Measurements from ENCODE around the gene PITX1.

Gene PITX1

DNA sequence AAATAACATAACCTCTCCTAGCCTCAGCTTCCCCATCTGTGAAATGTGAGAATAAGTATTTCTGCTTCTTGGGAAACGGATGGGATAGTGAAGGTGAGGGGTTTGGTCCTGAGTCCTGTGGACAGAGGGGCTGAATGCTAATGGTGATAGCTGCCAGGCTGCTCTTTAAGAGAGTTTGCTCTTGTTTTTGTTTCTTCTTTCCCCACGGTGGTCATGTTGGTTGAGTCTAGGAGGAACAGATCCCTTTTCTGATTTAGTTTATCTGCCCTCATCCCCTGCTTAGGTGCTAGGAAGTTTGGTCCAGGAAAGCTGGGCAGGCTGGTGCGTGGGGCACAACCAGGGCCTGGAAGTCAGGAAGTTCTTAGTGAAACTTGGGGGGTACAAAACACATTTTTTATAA lies 7.7 kb upstream of the PITX1 start:
- DNase-seq (ENCODE audit: low read depth): no peak

DNA sequence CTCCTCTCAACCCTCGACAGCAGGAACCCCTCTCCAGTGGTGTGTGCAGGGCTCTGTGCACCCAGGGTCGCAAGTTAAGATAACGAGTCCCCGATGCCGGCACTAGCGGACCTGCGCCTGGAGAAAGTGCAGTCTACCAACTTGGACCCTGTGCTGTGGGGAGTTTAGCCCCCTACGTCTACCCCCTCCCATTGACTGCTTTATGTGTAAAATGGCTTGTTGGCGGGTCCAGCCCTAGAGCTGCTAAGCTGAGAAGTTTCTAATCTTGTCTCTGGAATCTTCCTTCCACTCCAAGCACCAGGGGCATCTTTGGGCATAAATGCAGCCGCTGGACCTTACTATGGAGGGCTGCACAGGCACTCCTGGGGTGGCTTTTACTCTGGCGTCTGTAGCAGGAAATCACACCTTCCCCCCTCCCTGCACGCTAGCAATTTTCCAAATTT lies 7.1 kb upstream of the PITX1 start:
- no peak for DNase-seq (ENCODE audit: low read depth)

DNA sequence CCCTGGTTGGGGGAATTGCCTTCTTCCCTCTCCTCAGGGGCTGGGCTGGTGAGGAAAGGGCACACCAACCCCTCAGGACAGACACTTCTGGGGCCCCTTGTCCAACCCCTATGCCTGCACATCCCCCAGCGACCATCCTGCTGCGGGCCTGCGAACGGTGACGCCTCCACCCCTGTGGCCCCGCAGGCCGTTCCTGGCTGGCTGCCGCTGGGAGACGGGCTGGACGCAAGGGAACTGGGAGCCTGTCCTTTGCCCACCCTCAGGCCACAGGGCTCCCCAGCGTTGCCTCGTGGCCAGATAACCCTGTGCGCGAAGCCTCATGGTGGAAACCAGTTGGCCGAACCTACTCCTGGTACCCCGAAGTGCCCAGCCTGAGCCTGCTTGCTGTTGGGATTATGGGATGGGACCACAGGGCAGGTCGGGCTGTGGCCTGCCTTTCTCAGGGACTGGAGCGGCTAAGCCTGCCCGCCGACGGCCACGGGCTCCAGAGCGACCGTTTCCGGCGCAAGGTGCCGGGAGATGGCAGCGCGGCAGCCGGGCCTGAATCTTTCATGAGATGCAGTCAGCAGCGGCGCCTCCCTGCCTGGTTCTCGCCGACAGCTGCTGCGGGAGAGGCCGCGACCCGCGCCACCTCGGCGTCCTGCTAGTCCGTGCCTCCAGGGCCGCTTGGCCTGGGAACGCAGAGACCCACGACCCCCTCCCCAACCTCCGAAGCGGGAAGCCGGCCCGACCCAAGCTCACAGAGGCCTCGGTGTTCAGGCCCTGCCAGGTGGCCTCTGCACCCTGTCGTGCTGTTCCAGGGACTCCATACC lies 6.5 kb upstream of the PITX1 start:
- DNase-seq (ENCODE audit: low read depth): no peak

DNA sequence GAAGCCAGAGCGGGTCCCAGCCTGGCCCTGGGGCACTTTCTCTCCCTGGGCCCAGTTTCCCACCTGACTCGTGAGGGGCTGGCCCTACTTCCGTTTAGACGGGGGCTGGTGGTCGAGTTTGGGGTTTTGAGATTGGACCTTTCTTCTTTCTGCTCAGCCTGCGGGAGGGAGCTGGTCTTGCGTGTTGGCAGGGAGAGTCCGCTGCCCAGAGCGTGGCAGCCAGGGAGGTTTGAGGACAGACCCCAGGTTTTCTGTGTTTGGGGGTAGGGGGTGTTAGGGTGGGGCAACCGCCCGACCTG lies 6.0 kb upstream of the PITX1 start:
- no peak for DNase-seq (ENCODE audit: low read depth)

DNA sequence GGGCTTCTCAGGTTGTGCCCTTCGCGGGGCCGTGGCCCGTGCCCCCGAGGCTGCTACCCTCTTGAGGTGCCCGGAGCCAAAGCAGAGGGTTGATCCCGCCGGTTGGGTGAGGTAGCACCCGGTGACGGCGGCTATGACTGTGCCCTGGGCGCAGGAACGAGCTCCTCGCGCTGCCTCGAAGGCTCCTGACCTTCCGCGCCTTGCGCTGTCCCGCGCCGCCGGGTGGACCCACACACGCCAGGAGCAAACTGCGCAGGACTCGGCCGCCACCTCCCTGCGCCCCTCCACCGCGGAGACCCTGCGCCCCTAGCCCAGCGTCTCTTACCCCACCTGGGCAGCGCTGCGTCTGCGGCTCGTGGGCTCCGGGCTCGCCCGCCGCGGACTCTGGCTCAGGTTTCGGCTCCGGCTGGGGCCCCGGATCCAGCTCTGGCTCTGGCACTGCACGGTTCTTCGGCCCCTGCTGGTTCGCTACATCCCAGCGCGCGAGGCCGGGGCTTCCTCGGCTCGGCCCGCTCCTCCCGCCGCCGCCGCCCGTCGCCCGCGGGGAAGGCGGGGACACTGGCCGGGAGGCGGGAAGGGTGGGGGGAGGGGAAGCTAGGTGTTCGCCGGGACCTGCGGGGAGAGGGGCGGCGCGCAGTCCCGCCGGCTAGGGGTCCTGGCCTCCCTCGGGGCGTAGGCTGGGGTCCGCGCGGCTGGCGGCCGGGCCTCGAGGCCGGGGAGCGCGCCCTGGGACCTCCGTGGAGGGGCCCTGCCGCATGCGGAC lies 5.4 kb upstream of the PITX1 start:
- no peak for DNase-seq (ENCODE audit: low read depth)

DNA sequence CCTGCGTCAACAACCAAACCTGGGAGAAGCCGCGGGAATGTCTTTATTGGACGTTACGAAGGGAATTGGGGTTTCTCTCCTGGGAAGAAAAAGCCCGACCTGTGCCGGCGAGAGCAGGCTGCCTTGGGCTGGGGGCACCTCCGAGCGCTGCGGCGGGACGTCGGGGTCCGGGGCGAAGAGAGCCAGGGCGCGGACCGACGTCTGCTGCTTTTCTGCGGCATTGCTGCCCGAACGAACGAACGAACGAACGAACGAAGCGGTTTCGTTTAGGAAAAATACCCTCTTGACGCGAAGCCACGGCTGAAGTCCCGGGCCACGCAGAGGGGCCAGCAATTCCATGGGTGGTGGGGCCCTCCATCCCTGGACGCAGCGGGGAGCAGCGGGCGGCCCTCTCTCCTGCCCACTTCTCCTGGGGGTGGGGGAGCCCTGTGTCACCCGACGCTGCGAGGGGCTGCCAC lies 4.8 kb upstream of the PITX1 start:
- DNase-seq (ENCODE audit: low read depth): no peak

DNA sequence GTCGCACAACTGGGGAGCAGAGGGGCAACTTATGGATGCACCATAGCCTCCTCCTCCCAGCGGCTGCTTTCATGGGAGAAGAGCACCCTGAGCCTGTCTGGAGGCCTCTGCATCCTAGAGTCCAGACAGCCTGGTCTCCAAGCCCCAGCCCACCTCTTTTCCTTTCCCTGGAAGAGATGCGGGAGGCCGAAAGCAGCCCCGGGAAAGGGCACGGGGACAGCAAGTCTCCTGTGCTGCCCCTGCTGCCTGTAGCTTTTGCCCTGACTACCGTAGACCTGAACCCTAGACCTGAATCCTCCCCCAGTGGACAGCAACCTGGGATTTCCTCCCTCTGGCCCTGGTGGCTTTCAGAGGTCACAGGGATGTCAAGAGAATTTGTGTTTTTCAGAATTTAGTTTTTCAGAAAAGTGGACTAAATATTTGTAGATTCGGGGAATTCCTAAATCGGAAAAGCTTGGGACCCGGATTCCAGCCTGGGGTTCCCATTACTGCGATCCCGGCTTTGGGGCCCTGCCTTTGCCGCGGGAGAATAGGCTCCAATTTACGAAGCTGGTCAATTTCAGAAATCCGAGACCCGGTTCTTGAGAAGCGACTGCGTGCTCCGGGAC lies 4.3 kb upstream of the PITX1 start:
- no peak for DNase-seq (ENCODE audit: low read depth)

DNA sequence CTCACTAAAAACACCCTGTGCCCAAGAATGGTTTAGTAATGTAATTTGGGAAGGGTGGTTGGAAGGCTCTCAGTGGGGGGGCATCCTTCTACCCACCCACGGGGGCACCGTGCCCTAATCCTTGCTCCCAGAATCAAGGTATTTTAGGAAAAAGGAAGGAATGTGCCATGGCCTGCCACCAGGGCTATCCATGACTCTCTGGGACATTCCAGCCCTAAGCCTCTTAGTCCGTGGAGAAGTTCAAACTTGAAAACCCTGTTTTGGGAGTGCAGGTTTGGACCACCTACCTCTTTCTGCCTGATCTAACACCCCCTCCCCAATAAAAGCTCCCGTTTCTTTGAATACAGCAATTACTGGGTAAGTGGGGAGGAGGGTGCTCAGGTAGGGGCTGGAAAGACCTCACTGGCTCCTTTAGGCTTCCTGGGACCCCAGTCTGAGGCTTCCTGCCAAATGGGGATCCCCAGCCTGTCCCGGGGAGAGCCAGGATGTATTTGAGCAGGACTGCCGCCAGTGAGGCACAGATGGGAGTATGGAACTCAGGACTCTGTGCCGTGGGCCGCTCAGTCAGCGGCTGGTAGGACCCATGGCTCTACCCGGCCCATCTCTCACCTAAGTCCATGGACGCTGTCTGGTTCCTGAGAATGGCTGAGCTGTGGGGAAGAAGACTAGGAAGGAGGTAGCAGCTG lies 3.6 kb upstream of the PITX1 start:
- no peak for DNase-seq (ENCODE audit: low read depth)

DNA sequence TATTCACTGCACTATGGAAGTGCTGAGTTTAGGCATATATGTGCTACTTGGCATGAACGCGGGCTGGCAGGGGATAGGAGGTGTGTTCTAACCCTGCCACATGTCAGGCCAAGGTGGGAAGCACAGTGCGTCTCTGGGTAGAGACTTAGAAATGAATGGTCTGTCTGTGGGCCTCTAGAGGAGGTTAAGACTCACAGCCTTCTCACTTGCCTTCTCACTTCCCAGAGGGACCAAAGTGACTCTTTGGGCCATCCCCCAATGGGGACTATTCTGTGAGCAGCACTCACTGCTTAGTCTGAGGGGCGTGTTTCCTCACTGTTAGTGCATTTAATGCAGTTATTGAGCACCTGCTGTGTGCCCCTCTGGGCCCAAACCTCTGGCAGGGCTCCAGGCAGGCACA lies 2.4 kb upstream of the PITX1 start:
- DNase-seq (ENCODE audit: low read depth): no peak

DNA sequence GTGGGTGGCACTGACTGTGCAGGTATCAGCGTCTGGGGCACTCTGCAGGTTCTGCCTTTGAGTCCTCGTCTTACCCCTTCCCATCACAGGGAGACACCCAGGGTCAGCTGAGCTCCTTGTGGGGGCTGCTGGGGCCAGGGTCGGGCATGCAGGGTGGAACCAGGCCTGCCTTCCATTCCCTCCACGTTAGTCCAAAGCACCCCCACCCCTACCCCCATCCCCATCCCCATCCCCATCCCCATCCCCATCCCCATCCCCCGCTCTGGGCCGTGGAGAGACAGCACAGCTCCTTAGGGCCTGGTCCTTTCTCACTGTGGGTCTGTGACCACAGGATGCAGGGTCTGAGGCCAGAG lies 1.6 kb upstream of the PITX1 start:
- DNase-seq (ENCODE audit: low read depth): no peak

DNA sequence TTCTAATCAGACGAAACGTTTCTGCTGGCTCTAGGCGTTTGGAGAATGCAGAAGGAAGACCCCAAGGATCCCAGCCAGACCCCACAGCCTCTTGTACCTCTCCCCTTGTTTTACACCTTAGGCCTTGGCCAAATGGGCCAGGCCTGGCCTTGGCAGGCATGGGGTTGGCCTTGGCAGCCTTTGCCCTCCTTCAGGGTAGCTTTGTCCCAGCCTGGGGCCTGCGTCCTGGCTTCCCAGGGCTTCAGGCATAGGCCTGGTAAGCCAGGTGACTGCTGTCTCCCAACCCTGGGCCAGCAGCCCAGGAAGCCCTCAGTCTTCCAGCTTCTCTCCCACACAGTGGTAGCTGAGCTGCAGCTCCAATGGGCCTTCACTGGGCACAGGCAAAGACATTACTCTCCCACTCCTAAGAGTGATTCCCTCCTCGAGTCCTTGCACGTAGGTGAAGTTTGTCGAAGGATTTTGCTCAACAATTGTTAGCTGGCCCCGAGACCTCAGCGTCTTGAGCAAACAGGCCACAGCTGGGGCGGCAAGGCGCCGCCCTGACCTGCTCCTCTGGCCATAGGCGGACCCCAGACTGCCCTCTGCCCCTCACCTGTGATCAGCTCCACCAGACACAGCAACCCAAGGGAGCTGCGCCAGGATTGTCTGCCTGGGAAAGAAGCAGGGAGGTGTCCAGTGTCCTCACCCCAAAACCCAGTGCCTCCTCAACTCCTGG lies 1.1 kb upstream of the PITX1 start:
- no peak for DNase-seq (ENCODE audit: low read depth)

DNA sequence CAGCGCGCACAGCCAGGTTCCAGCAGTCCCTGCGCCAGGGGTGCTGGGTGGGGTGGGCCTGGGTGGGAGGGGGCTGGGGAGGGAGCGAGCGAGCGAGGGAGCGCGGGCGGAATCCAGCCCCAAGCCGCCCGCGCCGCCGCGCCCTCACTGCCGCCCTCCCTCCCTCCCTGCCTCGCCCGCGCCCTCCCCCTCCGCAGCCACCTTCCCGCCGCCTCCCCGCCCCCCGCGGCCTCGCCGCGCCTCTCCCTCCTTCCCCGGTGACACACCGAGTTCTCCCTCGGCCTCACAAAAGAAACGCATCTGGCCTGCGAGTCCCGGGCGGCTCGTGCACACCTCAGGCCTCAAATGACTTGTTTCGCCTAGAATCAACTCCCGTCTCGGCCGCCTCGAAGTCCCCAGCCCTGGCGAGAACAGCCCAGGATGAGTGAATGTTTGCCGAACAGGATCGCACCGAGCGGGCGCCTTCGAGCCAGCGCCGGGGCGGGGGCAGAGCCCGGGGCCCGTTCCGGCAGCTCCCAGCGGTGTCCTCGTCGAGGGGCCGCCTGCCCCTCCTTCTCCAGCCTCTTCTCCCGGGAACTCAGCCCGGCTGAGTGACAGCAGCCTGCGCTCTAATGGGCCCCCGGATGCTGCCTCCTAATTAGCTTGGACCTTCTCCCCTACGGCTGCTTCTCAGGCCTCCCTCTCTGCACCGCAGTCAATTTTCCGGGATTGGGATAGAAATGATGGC lies 371 bp upstream of the PITX1 start:
- no peak for DNase-seq (ENCODE audit: low read depth)

DNA sequence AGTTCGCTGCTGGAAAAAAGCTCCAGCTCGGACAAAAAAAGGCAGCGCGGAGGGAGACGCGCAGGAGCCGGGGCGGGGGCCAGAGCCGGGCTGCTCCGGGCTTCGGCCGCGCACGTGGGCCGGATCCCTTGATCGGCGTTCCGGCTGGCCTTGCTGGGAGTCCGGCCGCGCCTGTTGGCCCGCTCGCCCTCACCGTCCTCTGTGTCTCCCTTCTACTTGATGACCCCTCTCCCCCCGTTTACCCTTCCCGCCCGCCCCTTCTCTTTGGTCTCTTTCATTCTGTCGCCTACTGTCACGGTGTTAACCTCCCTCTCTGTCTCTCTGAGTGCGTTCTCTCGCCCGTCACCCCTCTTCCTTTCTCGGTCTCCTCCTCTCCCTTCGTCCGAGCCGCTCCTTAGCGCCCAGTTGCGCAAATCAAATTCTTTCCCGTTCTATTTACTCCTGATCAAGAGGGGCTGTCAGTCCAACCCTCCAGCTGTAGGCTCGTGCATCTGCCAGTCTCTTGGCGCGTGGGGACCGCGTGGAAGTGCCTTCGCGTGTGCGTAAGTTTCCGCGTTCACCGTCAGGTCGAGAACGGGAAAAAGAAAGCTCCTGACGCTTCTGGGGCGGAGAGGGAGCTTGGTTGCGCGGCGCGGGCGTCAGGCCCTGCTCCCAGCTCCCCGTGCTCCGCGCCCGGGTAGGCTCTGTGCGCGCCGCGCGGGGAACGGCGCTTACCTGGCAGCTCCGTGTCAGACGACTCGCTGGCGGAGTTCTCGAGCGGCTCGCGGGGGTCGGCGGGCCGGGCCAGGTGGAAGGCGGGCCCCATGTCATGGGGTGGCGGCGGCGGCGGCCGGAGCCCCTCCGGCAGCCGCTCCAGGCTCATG lies 798 bp downstream of the PITX1 start:
- no peak for DNase-seq (ENCODE audit: low read depth)

DNA sequence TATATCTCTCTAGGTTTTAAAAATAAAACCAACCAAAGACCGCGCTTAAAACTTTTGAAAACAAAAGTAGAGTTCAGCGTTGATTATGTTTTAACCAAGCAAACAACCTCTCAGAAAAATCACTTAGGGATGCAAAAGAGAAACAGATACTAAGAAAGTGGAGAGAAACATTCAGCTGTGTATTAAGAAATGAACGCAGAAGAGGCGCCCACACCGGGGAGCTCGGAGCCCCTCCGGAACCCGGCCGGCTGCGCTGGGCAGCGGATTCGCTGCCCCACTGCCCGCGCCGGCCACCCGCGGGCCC lies 1.4 kb downstream of the PITX1 start:
- no peak for DNase-seq (ENCODE audit: low read depth)

DNA sequence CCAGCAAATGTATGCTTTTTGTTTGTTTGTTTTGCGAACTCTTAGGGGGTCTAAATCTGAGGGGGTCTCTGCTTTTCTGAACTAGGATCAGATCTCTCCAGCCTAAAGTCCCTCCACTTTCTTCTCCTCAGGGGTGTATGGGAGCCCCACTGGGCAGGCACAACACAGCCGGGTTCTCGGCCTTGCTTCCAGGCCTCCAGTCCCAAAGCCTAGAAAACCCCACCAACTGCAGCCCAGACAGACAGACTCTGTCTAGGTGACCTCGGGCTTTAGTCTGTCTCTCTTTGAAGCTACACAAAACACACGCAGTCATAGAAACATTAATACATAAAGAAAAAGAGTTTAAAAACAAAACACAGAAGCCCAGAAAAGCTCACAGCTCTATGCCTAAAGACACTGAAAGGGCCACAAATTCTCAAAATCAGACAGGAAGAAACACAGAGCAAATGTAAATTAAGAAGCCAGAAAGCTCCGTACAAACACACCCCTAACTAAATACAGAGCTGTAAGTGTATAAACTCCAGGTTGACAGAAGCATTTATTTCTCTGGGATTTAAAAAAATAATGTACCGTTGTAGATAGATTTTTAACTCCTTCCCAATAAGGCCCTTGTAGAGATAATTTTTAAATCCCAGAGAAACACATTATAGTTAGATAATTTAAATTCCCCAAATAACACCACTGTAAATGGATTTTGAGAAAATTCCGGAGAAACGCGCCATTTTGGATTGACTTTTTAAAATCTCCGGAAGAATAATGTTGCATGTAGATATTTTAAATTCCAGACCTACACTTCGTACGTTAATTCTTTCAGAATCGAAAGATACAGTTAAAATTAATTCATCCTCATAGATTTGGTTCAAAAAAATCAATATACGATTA lies 2.0 kb downstream of the PITX1 start:
- DNase-seq (ENCODE audit: low read depth): no peak

DNA sequence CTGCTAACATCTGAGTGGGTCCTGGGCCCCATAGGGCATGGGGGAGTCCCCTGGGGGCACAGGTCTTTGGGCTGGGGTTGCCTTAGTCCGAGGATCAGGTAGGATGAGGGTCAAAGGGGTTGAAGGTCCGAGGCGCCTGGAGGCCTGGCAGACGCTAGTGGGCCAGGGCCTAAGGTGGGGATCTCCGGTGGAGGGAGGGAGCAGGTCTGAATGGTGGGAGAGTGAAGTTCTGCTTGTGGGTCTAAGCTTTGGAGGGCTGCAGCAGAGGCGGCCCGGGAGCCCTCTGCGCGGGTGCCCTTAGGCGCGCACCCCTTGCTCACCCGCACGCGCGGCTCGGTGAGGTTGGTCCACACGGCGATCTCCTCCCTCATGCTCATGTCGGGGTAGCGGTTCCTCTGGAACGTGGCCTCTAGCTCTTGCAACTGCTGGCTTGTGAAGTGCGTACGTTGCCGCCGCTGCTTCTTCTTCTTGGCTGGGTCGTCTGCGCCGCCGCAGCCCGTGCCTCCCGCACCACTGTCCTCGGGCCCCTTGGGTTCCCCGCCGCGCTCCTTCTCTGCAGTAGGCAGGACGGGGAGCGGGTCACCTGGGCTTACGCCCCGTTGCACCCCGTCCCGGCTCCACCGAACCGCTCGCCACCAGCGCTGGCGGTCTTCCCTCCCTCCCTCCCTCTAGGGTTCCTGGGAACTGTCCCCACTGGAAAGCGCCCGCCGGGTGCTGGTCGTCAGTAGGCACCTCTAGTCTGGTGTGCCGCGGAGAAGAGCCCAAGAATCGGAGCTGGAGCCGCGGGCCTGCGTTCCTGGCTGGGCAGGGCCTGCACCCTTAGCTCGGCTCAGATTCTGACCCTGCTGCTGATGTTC lies 2.8 kb downstream of the PITX1 start:
- no peak for DNase-seq (ENCODE audit: low read depth)

DNA sequence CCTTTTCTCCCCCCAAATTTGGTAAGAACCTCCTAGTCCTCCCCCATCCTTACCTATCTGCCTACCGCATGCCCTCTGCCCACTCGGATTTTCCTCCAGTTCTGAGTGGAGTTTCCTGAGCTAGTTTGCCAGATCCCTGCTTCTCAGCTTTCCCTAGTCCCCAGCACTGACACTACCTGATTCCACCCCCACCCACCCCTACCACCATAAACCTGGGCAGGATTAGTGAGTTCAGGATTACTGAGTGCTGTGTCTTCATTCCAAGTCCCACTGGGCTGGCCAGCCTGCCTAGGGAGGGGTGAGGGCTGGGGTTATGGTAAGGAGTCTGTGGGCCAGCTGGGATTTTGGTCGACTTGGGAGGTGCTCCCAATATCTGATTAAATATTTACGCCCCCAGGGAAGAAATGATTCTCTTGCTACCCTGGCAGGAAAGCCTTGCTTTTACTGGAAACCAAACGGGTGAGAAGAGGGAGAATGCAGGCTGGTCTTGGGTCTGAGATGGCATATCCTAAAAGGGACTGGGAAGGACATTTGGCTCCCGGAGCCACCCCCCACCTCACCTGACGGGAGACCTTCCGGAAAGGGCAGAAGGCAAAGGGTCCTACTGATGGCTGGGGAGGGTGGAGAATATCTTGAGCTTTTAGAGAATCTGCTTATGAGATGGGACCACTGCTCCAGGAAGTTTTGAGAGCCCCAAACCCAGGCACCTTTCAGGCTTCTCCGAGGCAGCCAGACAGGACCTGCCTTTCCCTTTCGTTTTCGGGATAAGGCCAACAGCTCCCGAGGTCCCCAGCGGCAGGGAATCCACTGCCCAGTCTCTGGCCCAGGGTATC lies 3.7 kb downstream of the PITX1 start:
- no peak for DNase-seq (ENCODE audit: low read depth)

All from stimulated activated CD8-positive, alpha-beta memory T cell treated with anti-CD3 and anti-CD28 coated beads, Interleukin-7, amount 100 ng/mL, for 24 hours (primary cell).